ENCODE results near the gene CACNA1C. TPM values are rescaled to one million over a fixed set of nuclear protein-coding genes. Genes with fewer than 3 reads are reported as not detected.
A peak's percentile ranks its signal among the peaks of the same experiment; 100 is the strongest.

Gene CACNA1C
- total RNA-seq, 2 donors from 2014 or later: 0.86 to 6.3 TPM

GRCh38 chr12:2616763-2617162, 564.0 kb downstream of the CACNA1C start:
- peaks cover 11% of the 10 kb centered on the region for H3K4me1 Mint-ChIP-seq
- Histone ChIP-seq H3K36me3 (ENCODE audit: control insufficient read depth, insufficient read depth, low read length) (no peaks in the 10 kb centered on the region), H3K27me3 (ENCODE audit: control insufficient read depth, insufficient read depth, low read length, poor library complexity, severe bottlenecking) (no peaks in the 10 kb centered on the region), H3K9me3 (ENCODE audit: control insufficient read depth, low read length) (no peaks in the 10 kb centered on the region), H3K9ac (ENCODE audit: extremely low read depth, low read length, poor library complexity, severe bottlenecking) (no peak overlapping the region), H3K27ac (ENCODE audit: low read depth, low read length) (peak overlapping the region; percentile 21), H3K4me3 (ENCODE audit: low read length) (no peak overlapping the region), H3K4me1 (ENCODE audit: control insufficient read depth, insufficient read depth, low read length) (no peaks in the 10 kb centered on the region)
- no peak overlapping the region for H3K27ac Mint-ChIP-seq
- no peak for TF ChIP-seq CTCF (conservative IDR thresholded peaks at IDR 0.05)
- H3K27me3 Mint-ChIP-seq (ENCODE audit: insufficient read depth): no peaks in the 10 kb centered on the region
- H3K4me3 Mint-ChIP-seq: no peak overlapping the region
- WGBS, 2 experiments (ENCODE audit: insufficient coverage in 1 of 2, insufficient read length in 1 of 2): 76 to 85% methylated on average over 9 to 10 of the region's 10 CpGs
- no peaks in the 10 kb centered on the region for H3K36me3 Mint-ChIP-seq (ENCODE audit: low read depth)
- no peaks in the 10 kb centered on the region for H3K9me3 Mint-ChIP-seq
- no peak for DNase-seq

GRCh38 chr12:2617365-2617764, 564.6 kb downstream of the CACNA1C start:
- no peaks in the 10 kb centered on the region for H3K36me3 ChIP-seq (ENCODE audit: control insufficient read depth, insufficient read depth, low read length)

GRCh38 chr12:2618291-2618995, 565.7 kb downstream of the CACNA1C start:
- DNase-seq: no peak
- no peaks in the 10 kb centered on the region for H3K27me3 ChIP-seq (ENCODE audit: control insufficient read depth, insufficient read depth, low read length, poor library complexity, severe bottlenecking)
- H3K4me1 Mint-ChIP-seq: peaks cover 3% of the 10 kb centered on the region
- no peak overlapping the region for H3K4me3 Mint-ChIP-seq
- H3K27me3 Mint-ChIP-seq (ENCODE audit: insufficient read depth): peaks cover 5% of the 10 kb centered on the region
- no peaks in the 10 kb centered on the region for H3K4me1 ChIP-seq (ENCODE audit: control insufficient read depth, insufficient read depth, low read length)
- H3K9ac ChIP-seq (ENCODE audit: extremely low read depth, low read length, poor library complexity, severe bottlenecking): no peak overlapping the region
- no peaks in the 10 kb centered on the region for H3K36me3 Mint-ChIP-seq (ENCODE audit: low read depth)
- H3K36me3 ChIP-seq (ENCODE audit: control insufficient read depth, insufficient read depth, low read length): no peaks in the 10 kb centered on the region
- H3K9me3 ChIP-seq (ENCODE audit: control insufficient read depth, low read length): no peaks in the 10 kb centered on the region
- TF ChIP-seq CTCF (conservative IDR thresholded peaks at IDR 0.05): no peak
- WGBS, 2 experiments (ENCODE audit: insufficient coverage in 1 of 2, insufficient read length in 1 of 2): 91 to 94% methylated on average over 10 to 11 of the region's 12 CpGs
- no peak overlapping the region for H3K27ac ChIP-seq (ENCODE audit: low read depth, low read length)
- H3K4me3 ChIP-seq (ENCODE audit: low read length): no peak overlapping the region
- H3K9me3 Mint-ChIP-seq: no peaks in the 10 kb centered on the region
- no peak overlapping the region for H3K27ac Mint-ChIP-seq

More at GRCh38 chr12:2617365-2617764, 564.6 kb downstream of the CACNA1C start:
- 87 to 93% methylated on average over 7 to 8 of the region's 8 CpGs for WGBS, 2 experiments (ENCODE audit: insufficient coverage in 1 of 2, insufficient read length in 1 of 2)
- DNase-seq: no peak
- TF ChIP-seq CTCF (conservative IDR thresholded peaks at IDR 0.05): peak; percentile 47
- H3K4me1 ChIP-seq (ENCODE audit: control insufficient read depth, insufficient read depth, low read length): no peaks in the 10 kb centered on the region
- no peak overlapping the region for H3K4me3 Mint-ChIP-seq
- no peak overlapping the region for H3K27ac ChIP-seq (ENCODE audit: low read depth, low read length)
- H3K9me3 ChIP-seq (ENCODE audit: control insufficient read depth, low read length): no peaks in the 10 kb centered on the region
- H3K27me3 Mint-ChIP-seq (ENCODE audit: insufficient read depth): no peaks in the 10 kb centered on the region
- H3K9ac ChIP-seq (ENCODE audit: extremely low read depth, low read length, poor library complexity, severe bottlenecking): no peak overlapping the region
- H3K4me1 Mint-ChIP-seq: peaks cover 11% of the 10 kb centered on the region
- H3K9me3 Mint-ChIP-seq: no peaks in the 10 kb centered on the region
- H3K36me3 Mint-ChIP-seq (ENCODE audit: low read depth): no peaks in the 10 kb centered on the region
- no peak overlapping the region for H3K27ac Mint-ChIP-seq
- no peaks in the 10 kb centered on the region for H3K27me3 ChIP-seq (ENCODE audit: control insufficient read depth, insufficient read depth, low read length, poor library complexity, severe bottlenecking)
- H3K4me3 ChIP-seq (ENCODE audit: low read length): no peak overlapping the region

Measured in endodermal cell (in vitro differentiated cells).